Adrenal gland (tissue), 12 donors: ENCODE measurements around the gene DESI2. TPM values are rescaled to one million over a fixed set of nuclear protein-coding genes. Genes with fewer than 3 reads are reported as not detected.
A peak's percentile ranks its signal among the peaks of the same experiment; 100 is the strongest.
"Not testable (repeated sequence)": the region's sequence is repeated elsewhere in the genome, so short reads cannot be mapped to it uniquely, and the experiment has no call there.

Experiments
- DNase-seq, 7 donors: peaks; one replicate each; pipeline ENCODE4 v3.0.0-alpha.2; 2019 to 2020
- H3K27ac ChIP-seq, 5 donors: fragments of 200-600 bp; sonication (generic) in 4 of 5; 1 replicate in 3 of 5; 2 replicates in 2 of 5; pipeline versions ENCODE4 v1.5.1 to v1.8.0; 2016 to 2020; ENCODE audit warnings: mild to moderate bottlenecking in 1 of 5
- H3K27me3 ChIP-seq: fragments of 200-600 bp; 2 replicates; pipeline ENCODE4 v1.8.0; 2021
- H3K36me3 ChIP-seq, 2 donors: fragments of 200-600 bp; replicated peaks in 1 of 2; 1 replicate in 1 of 2; 2 replicates in 1 of 2; pipeline versions ENCODE4 v1.5.1 to v1.8.0; 2018 to 2022
- H3K4me1 ChIP-seq, 2 donors: fragments of 200-600 bp; replicated peaks in 1 of 2; 1 replicate in 1 of 2; 2 replicates in 1 of 2; pipeline versions ENCODE4 v1.5.1 to v1.8.0; 2018 to 2021
- H3K4me3 ChIP-seq, 4 donors: fragments of 200-600 bp; sonication (generic) in 3 of 4; one replicate each; pipeline ENCODE4 v1.5.1; 2016 to 2018
- H3K9me3 ChIP-seq, 3 donors: fragments of 200-600 bp; sonication (generic) in 1 of 3; replicated peaks in 1 of 3; 1 replicate in 2 of 3; 2 replicates in 1 of 3; pipeline versions ENCODE4 v1.5.1 to v1.8.0; 2016 to 2021
- CTCF ChIP-seq, 6 experiments: fragments of 450-650 bp in 4 of 6; fragments of 200-600 bp in 2 of 6; sonication (generic) in 1 of 6; IDR thresholded peaks; 1 replicate in 5 of 6; 2 replicates in 1 of 6; pipeline versions ENCODE4 v1.5.1 to v1.8.0; 2016 to 2021; ENCODE audit warnings: antibody characterized with exemption in 6 of 6, mild to moderate bottlenecking in 2 of 6, moderate library complexity in 1 of 6
- POLR2A ChIP-seq, 2 donors: fragments of 450-650 bp; IDR thresholded peaks; one replicate each; pipeline ENCODE4 v1.6.1; 2017; ENCODE audit warnings: antibody characterized with exemption in 2 of 2, mild to moderate bottlenecking in 2 of 2, moderate library complexity in 1 of 2
- WGBS, 4 donors: extraction: QIAGEN DNeasy Blood & Tissue Kit in 2 of 4; methylation state at CpG; one replicate each; pipeline versions ENCODE4 v1.1.5 to v1.1.7; 2013 to 2017; 5-methylcytosine and 5-hydroxymethylcytosine counted together
- intact Hi-C, 2 donors: fragments of 100-400 bp; cut with DNase I; formaldehyde crosslinking; loops; one replicate each; pipeline versions ENCODE4 v1.14.1 to v1.15.0; 2022 to 2023
- polyA plus RNA-seq, 3 donors: library from polyadenylated mRNA; stranded (reverse); fragments of 200-250 nt in 2 of 3; fragments of 350-450 nt in 1 of 3; fragmentation: Illumina TruSeq in 1 of 3; extraction: RNeasy Lipid Tissue Mini Kit (QIAGEN cat#74804) in 1 of 3; gene quantifications; one replicate each; pipeline ENCODE4 v1.2.3, GENCODE V29; 2013 to 2014
- total RNA-seq, 9 donors: library from RNA; depleted of rRNA in 4 of 9; stranded (reverse); fragments of >200 nt in 4 of 9; fragments of 120-200 nt in 1 of 9; fragmentation: NEBNext Ultra II Directional in 1 of 9; extraction: Animal tissue kit (Norgen Biotek cat#: 25700) in 1 of 9; gene quantifications; one replicate each; pipeline versions ENCODE4 v1.1.0 to v1.2.4, GENCODE V29; 2013 to 2023
- donor health status: healthy with polysubstance abuse.
- donor health status: Bipolar disorder and iron deficiency.
- donor health status: DM: yes; HTN: yes; CAD: no.
- donor health status: DM: no; HTN: no; CAD: no.
- donor health status: DM: no; HTN: no; CAD: no.
- donor health status: DM: yes; HTN: yes; CAD: no.

Gene DESI2
- total and polyA plus RNA-seq, 12 donors, result 7.0 to 50.0 (median 29.1) TPM

- Histone ChIP-seq H3K4me3 (no peak overlapping the region), H3K27me3 (no peaks in the 10 kb centered on the region), H3K27ac (no peak overlapping the region), H3K9me3 (no peaks in the 10 kb centered on the region), H3K36me3 (no peaks in the 10 kb centered on the region), H3K4me1 (no peaks in the 10 kb centered on the region)
- intact Hi-C loops, result no loop called here
- TF ChIP-seq CTCF (IDR thresholded peaks at IDR 0.05) (no peak), POLR2A (IDR thresholded peaks at IDR 0.05) (no peak)
- WGBS, 4 donors, result 96 to 97% (median 97%) methylated on average over 15 of the region's 15 CpGs
- DNase-seq, result no peak
These were observed 80.0 kb downstream of the DESI2 start for GRCh38 chr1:244732851-244733450.

- H3K4me3 ChIP-seq, result no peak overlapping the region
- intact Hi-C loops, result no loop called here
- no peaks in the 10 kb centered on the region for H3K36me3 ChIP-seq
- H3K27me3 ChIP-seq, result no peaks in the 10 kb centered on the region
- WGBS, 4 donors, result 90 to 94% (median 91%) methylated on average over 6 of the region's 6 CpGs
- no peaks in the 10 kb centered on the region for H3K4me1 ChIP-seq
- no peak for DNase-seq
- TF ChIP-seq CTCF (IDR thresholded peaks at IDR 0.05), result no peak
- no peak for TF ChIP-seq POLR2A (IDR thresholded peaks at IDR 0.05)
- H3K9me3 ChIP-seq, result no peaks in the 10 kb centered on the region
- no peak overlapping the region for H3K27ac ChIP-seq
These were observed 82.5 kb downstream of the DESI2 start for GRCh38 chr1:244735404-244735803.

GRCh38 chr1:244735876-244736561 is 83.1 kb downstream of the DESI2 start:
- 89 to 97% (median 93%) methylated on average over 10 of the region's 10 CpGs for WGBS, 4 donors
- DNase-seq, result no peak
- intact Hi-C loops, result no loop called here

GRCh38 chr1:244739140-244739539 is 86.2 kb downstream of the DESI2 start:
- H3K27me3 ChIP-seq, H3K27ac ChIP-seq, H3K9me3 ChIP-seq, intact Hi-C loops, H3K36me3 ChIP-seq, H3K4me1 ChIP-seq, DNase-seq, H3K4me3 ChIP-seq: not testable (repeated sequence)
- 67 to 93% (median 86%) methylated on average over 2 of the region's 2 CpGs for WGBS, 4 donors

More at GRCh38 chr1:244735876-244736561, 83.1 kb downstream of the DESI2 start:
- Histone ChIP-seq H3K4me1 (no peaks in the 10 kb centered on the region), H3K4me3 (no peak overlapping the region), H3K36me3 (no peaks in the 10 kb centered on the region), H3K27ac (no peak overlapping the region), H3K27me3 (no peaks in the 10 kb centered on the region), H3K9me3 (no peaks in the 10 kb centered on the region)
- no peak for TF ChIP-seq CTCF (IDR thresholded peaks at IDR 0.05)
- TF ChIP-seq POLR2A (IDR thresholded peaks at IDR 0.05), result no peak

GRCh38 chr1:244740027-244740617 is 87.2 kb downstream of the DESI2 start:
- H3K4me3 ChIP-seq, H3K9me3 ChIP-seq, intact Hi-C loops, H3K27ac ChIP-seq, H3K4me1 ChIP-seq, H3K27me3 ChIP-seq, H3K36me3 ChIP-seq: not testable (repeated sequence)
- WGBS, 4 donors, result 85 to 93% (median 89%) methylated on average over 19 to 20 of the region's 20 CpGs
- peak in 2 of 7 donors; percentile 14 to 17 for DNase-seq
